WTC11 (cell line): ENCODE data around the gene TTC7B. TPM values are rescaled to one million over a fixed set of nuclear protein-coding genes. Genes with fewer than 3 reads are reported as not detected.

Experiments
- ATAC-seq: fragments of 200-7000 bp; cut with Tn5 transposase; 2 replicates; pipeline ENCODE4 v1.10.0; 2021; ENCODE audit warnings: mild to moderate bottlenecking, moderate library complexity
- CTCF ChIA-PET: fragments of 300-600 bp; sonication (Branson Sonifier 250); formaldehyde crosslinking; loops from one replicate; lab custom pipeline; 2021; ENCODE audit warnings: antibody characterized with exemption; lab: Charles Lee
- POLR2A ChIA-PET: fragments of 350-600 bp; sonication (Branson Sonifier 250); formaldehyde crosslinking; loops from one replicate; lab custom pipeline; 2021; ENCODE audit warnings: antibody characterized with exemption; lab: Charles Lee
- DNase-seq: peaks from one replicate; pipeline ENCODE4 v3.0.0; 2021; ENCODE audit warnings: low spot score
- H3K27ac Mint-ChIP-seq: 2 replicates; pipeline ENCODE4 v1.8.0; 2021; ENCODE audit warnings: mixed read lengths
- H3K27me3 Mint-ChIP-seq: 2 replicates; pipeline ENCODE4 v1.8.0; 2021; ENCODE audit warnings: low read depth, mild to moderate bottlenecking, moderate library complexity, mixed read lengths
- H3K36me3 Mint-ChIP-seq: 2 replicates; pipeline ENCODE4 v1.8.0; 2021; ENCODE audit warnings: mixed read lengths
- H3K4me1 Mint-ChIP-seq: 2 replicates; pipeline ENCODE4 v1.8.0; 2022; ENCODE audit warnings: mixed read lengths
- H3K4me3 Mint-ChIP-seq: 2 replicates; pipeline ENCODE4 v1.8.0; 2021; ENCODE audit warnings: mild to moderate bottlenecking, moderate library complexity, mixed read lengths
- H3K9me3 Mint-ChIP-seq: 2 replicates; pipeline ENCODE4 v1.8.0; 2021; ENCODE audit warnings: mixed read lengths
- AR ChIP-seq: fragments of 250-450 bp; sonication (Bioruptor Pico); IDR thresholded peaks from 2 replicates; pipeline ENCODE4 v1.9.0; 2021; ENCODE audit warnings: mild to moderate bottlenecking
- ARID4B ChIP-seq: sonication (generic); formaldehyde crosslinking; IDR thresholded peaks from 2 replicates; pipeline ENCODE4 v1.8.0; 2023; ENCODE audit warnings: missing genetic modification reagents, mild to moderate bottlenecking, borderline replicate concordance
- CBFB ChIP-seq: sonication (generic); formaldehyde crosslinking; IDR thresholded peaks from 2 replicates; pipeline ENCODE4 v1.8.1; 2022; ENCODE audit warnings: mild to moderate bottlenecking, low read depth, missing genetic modification reagents
- E2F4 ChIP-seq: sonication (generic); formaldehyde crosslinking; IDR thresholded peaks from 2 replicates; pipeline ENCODE4 v1.8.1; 2022; ENCODE audit warnings: low read depth, mild to moderate bottlenecking, moderate library complexity, missing genetic modification reagents, borderline replicate concordance
- EMX1 ChIP-seq: fragments of 250-450 bp; sonication (Bioruptor Pico); IDR thresholded peaks from 2 replicates; pipeline ENCODE4 v1.8.0; 2021; ENCODE audit warnings: mild to moderate bottlenecking
- NR1H2 ChIP-seq: sonication (generic); formaldehyde crosslinking; IDR thresholded peaks from 2 replicates; pipeline ENCODE4 v1.9.0; 2021; ENCODE audit warnings: mild to moderate bottlenecking, moderate library complexity, missing genetic modification reagents
- NR2C2 ChIP-seq: sonication (generic); formaldehyde crosslinking; IDR thresholded peaks from 2 replicates; pipeline ENCODE4 v1.8.0; 2022; ENCODE audit warnings: mild to moderate bottlenecking, missing genetic modification reagents
- RORB ChIP-seq: fragments of 250-450 bp; sonication (Bioruptor Pico); IDR thresholded peaks from 2 replicates; pipeline ENCODE4 v1.9.0; 2021; ENCODE audit warnings: mild to moderate bottlenecking
- SMAD3 ChIP-seq: sonication (generic); formaldehyde crosslinking; IDR thresholded peaks from 2 replicates; pipeline ENCODE4 v1.8.0; 2022; ENCODE audit warnings: missing genetic modification reagents, mild to moderate bottlenecking, borderline replicate concordance
- SOX15 ChIP-seq: fragments of 250-450 bp; sonication (Bioruptor Pico); IDR thresholded peaks from 2 replicates; pipeline ENCODE4 v1.9.0; 2021; ENCODE audit warnings: mild to moderate bottlenecking
- ZBTB43 ChIP-seq: sonication (generic); formaldehyde crosslinking; IDR thresholded peaks from 2 replicates; pipeline ENCODE4 v1.8.1; 2023; ENCODE audit warnings: mild to moderate bottlenecking, missing genetic modification reagents
- total RNA-seq: library from RNA; stranded (reverse); gene quantifications from 3 replicates; pipeline ENCODE4 v1.2.3, GENCODE V29; 2021
- TF ChIP-seq, protein P1 (sequence below): sonication (generic); formaldehyde crosslinking; IDR thresholded peaks from 2 replicates; pipeline ENCODE4 v1.8.1; 2023; ENCODE audit warnings: mild to moderate bottlenecking, missing genetic modification reagents, moderate library complexity
- TF ChIP-seq, protein P2 (sequence below): sonication (generic); formaldehyde crosslinking; IDR thresholded peaks from 2 replicates; pipeline ENCODE4 v1.8.1; 2023; ENCODE audit warnings: mild to moderate bottlenecking, moderate library complexity, missing genetic modification reagents
- TF ChIP-seq, protein P3 (sequence below): sonication (generic); formaldehyde crosslinking; IDR thresholded peaks from 2 replicates; pipeline ENCODE4 v1.8.0; 2022; ENCODE audit warnings: mild to moderate bottlenecking, missing genetic modification reagents
- TF ChIP-seq, protein P4 (sequence below): sonication (generic); formaldehyde crosslinking; IDR thresholded peaks from 2 replicates; pipeline ENCODE4 v1.8.1; 2022; ENCODE audit warnings: low read depth, missing genetic modification reagents, borderline replicate concordance
- TF ChIP-seq, protein P5 (sequence below): fragments of 250-450 bp; sonication (Bioruptor Pico); IDR thresholded peaks from 2 replicates; pipeline ENCODE4 v1.9.0; 2021; ENCODE audit warnings: mild to moderate bottlenecking, borderline replicate concordance

Gene TTC7B
- total RNA-seq, 1 experiment from 2014 or later: 27.6 TPM

- TF ChIP-seq ARID4B (CRISPR knock-in tag) (no peak), ZBTB43 (CRISPR knock-in tag) (no peak), NR1H2 (CRISPR knock-in tag) (no peak), NR2C2 (CRISPR knock-in tag) (no peak), AR (no peak), SMAD3 (CRISPR knock-in tag) (no peak), RORB (no peak), SOX15 (no peak)
- TF ChIP-seq, protein P1, sequence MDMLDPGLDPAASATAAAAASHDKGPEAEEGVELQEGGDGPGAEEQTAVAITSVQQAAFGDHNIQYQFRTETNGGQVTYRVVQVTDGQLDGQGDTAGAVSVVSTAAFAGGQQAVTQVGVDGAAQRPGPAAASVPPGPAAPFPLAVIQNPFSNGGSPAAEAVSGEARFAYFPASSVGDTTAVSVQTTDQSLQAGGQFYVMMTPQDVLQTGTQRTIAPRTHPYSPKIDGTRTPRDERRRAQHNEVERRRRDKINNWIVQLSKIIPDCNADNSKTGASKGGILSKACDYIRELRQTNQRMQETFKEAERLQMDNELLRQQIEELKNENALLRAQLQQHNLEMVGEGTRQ (CRISPR knock-in tag): no peak
- TF ChIP-seq, protein P2, sequence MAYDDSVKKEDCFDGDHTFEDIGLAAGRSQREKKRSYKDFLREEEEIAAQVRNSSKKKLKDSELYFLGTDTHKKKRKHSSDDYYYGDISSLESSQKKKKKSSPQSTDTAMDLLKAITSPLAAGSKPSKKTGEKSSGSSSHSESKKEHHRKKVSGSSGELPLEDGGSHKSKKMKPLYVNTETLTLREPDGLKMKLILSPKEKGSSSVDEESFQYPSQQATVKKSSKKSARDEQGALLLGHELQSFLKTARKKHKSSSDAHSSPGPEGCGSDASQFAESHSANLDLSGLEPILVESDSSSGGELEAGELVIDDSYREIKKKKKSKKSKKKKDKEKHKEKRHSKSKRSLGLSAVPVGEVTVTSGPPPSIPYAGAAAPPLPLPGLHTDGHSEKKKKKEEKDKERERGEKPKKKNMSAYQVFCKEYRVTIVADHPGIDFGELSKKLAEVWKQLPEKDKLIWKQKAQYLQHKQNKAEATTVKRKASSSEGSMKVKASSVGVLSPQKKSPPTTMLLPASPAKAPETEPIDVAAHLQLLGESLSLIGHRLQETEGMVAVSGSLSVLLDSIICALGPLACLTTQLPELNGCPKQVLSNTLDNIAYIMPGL (CRISPR knock-in tag): no peak
- TF ChIP-seq, all 79 proteins: peak for 0
These were observed 317.1 kb downstream of the TTC7B start (continued) for GRCh38 chr14:90499121-90499520.

- H3K27me3 Mint-ChIP-seq: no peaks in the 10 kb centered on the region; the same call in 1 of the 2 replicates
- no peaks in the 10 kb centered on the region for H3K36me3 Mint-ChIP-seq
- no peak overlapping the region for H3K27ac Mint-ChIP-seq
- H3K4me3 Mint-ChIP-seq: no peak overlapping the region
- H3K9me3 Mint-ChIP-seq: no peaks in the 10 kb centered on the region
- H3K4me1 Mint-ChIP-seq: peaks cover 25% of the 10 kb centered on the region
- ChIA-PET POLR2A (no interaction called here), CTCF (no interaction called here)
- ATAC-seq: no peak
- no peak for DNase-seq
- TF ChIP-seq EMX1 (CRISPR knock-in tag): no peak
- TF ChIP-seq RORB: no peak
- TF ChIP-seq E2F4 (CRISPR knock-in tag): no peak
- TF ChIP-seq, protein P3, sequence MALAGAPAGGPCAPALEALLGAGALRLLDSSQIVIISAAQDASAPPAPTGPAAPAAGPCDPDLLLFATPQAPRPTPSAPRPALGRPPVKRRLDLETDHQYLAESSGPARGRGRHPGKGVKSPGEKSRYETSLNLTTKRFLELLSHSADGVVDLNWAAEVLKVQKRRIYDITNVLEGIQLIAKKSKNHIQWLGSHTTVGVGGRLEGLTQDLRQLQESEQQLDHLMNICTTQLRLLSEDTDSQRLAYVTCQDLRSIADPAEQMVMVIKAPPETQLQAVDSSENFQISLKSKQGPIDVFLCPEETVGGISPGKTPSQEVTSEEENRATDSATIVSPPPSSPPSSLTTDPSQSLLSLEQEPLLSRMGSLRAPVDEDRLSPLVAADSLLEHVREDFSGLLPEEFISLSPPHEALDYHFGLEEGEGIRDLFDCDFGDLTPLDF: no peak
- no peak for TF ChIP-seq CBFB
- TF ChIP-seq, protein P4, sequence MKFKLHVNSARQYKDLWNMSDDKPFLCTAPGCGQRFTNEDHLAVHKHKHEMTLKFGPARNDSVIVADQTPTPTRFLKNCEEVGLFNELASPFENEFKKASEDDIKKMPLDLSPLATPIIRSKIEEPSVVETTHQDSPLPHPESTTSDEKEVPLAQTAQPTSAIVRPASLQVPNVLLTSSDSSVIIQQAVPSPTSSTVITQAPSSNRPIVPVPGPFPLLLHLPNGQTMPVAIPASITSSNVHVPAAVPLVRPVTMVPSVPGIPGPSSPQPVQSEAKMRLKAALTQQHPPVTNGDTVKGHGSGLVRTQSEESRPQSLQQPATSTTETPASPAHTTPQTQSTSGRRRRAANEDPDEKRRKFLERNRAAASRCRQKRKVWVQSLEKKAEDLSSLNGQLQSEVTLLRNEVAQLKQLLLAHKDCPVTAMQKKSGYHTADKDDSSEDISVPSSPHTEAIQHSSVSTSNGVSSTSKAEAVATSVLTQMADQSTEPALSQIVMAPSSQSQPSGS (CRISPR knock-in tag): no peak
- TF ChIP-seq, protein P5, sequence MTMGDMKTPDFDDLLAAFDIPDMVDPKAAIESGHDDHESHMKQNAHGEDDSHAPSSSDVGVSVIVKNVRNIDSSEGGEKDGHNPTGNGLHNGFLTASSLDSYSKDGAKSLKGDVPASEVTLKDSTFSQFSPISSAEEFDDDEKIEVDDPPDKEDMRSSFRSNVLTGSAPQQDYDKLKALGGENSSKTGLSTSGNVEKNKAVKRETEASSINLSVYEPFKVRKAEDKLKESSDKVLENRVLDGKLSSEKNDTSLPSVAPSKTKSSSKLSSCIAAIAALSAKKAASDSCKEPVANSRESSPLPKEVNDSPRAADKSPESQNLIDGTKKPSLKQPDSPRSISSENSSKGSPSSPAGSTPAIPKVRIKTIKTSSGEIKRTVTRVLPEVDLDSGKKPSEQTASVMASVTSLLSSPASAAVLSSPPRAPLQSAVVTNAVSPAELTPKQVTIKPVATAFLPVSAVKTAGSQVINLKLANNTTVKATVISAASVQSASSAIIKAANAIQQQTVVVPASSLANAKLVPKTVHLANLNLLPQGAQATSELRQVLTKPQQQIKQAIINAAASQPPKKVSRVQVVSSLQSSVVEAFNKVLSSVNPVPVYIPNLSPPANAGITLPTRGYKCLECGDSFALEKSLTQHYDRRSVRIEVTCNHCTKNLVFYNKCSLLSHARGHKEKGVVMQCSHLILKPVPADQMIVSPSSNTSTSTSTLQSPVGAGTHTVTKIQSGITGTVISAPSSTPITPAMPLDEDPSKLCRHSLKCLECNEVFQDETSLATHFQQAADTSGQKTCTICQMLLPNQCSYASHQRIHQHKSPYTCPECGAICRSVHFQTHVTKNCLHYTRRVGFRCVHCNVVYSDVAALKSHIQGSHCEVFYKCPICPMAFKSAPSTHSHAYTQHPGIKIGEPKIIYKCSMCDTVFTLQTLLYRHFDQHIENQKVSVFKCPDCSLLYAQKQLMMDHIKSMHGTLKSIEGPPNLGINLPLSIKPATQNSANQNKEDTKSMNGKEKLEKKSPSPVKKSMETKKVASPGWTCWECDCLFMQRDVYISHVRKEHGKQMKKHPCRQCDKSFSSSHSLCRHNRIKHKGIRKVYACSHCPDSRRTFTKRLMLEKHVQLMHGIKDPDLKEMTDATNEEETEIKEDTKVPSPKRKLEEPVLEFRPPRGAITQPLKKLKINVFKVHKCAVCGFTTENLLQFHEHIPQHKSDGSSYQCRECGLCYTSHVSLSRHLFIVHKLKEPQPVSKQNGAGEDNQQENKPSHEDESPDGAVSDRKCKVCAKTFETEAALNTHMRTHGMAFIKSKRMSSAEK (CRISPR knock-in tag): no peak
These were observed 318.0 kb downstream of the TTC7B start for GRCh38 chr14:90498198-90498597.
